Stimulated activated CD8-positive, alpha-beta memory T cell treated with anti-CD3 and anti-CD28 coated beads, Interleukin-7, amount 100 ng/mL, for 48 hours (primary cell): Measurements from ENCODE around the gene NOTCH2NLA.
"Not testable (repeated sequence)": the region's sequence is repeated elsewhere in the genome, so short reads cannot be mapped to it uniquely, and the experiment has no call there.

Experiments used
- DNase-seq, 2 donors: peaks; one replicate each; pipeline ENCODE4 v3.0.0-alpha.2; 2020; ENCODE audit warnings: low read depth in 1 of 2; ENCODE audit errors: extremely low read depth in 1 of 2

Gene NOTCH2NLA

GRCh38 chr1:146228710-146229477 lies at the start of gene NOTCH2NLA:
Gene NOTCH2NLA, minus strand, starts transcription at chr1:146229021. Its CDS starts 39,684 bp downstream, at chr1:146189337.
- peak in 1 of 2 donors; percentile 2 for DNase-seq

DNA sequence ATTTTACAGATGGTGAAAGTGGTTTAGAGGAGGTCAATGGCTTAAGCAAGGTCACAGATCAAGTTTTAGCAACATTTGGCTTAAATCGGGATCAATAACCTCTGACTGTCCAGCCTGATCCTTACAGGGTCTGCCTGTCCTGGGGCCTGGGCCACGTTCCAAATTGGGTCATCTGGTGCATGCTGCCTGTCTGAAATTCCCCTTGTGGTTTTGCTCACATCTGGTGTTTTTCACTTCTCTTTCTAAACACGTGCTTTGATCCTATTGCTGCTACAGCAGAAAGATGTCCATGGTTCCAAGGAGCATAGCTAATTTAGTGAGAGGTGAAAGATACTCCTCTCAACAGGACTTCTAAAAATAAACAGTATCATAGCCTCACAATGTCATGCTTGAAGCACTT lies 49.5 kb upstream of the NOTCH2NLA start:
- DNase-seq: not testable (repeated sequence)

- DNase-seq: not testable (repeated sequence)
Measured at GRCh38 chr1:146277087-146277486, 48.3 kb upstream of the NOTCH2NLA start.

DNA sequence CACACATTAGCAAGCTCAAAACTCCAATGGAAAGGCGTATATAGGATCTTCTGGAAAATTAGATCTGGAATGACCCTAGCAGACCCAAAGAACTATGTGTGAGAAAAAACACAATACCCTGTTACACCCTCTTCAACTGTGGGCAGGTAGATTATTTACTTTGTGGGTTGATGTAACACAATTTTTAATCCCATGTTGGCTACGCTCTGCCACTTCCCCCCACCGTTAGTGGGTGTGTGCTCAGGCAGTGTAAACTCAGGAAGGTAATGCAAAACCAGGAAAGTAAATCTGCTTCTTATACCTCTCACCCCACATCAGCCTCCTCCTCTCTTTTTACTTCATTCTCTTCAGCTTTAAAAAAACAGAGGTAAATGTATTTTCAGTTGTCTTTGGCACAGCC lies 45.3 kb upstream of the NOTCH2NLA start:
- DNase-seq: not testable (repeated sequence)

DNA sequence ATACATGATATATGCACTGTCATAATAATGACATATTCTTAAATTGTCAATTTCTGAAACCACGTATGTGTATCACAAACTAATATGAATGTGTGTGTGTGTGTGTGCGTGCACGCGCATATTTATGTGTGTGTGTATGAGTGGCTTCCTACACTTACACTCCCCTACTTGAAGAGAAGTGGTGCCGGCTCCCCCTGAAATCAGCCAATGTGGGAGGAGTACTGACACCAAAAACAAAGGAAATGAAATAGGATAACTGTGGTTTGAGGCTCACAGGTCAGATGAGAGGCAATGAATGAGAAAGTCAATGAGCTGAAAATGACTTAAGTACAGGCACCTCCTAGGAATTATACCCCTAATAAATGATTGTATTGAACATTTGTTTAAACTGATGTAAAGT lies 44.4 kb upstream of the NOTCH2NLA start:
- DNase-seq: not testable (repeated sequence)

- DNase-seq: not testable (repeated sequence)
Measured at GRCh38 chr1:146272734-146273133, 43.9 kb upstream of the NOTCH2NLA start.

- not testable (repeated sequence) for DNase-seq
Measured at GRCh38 chr1:146271977-146272376, 43.2 kb upstream of the NOTCH2NLA start.

DNA sequence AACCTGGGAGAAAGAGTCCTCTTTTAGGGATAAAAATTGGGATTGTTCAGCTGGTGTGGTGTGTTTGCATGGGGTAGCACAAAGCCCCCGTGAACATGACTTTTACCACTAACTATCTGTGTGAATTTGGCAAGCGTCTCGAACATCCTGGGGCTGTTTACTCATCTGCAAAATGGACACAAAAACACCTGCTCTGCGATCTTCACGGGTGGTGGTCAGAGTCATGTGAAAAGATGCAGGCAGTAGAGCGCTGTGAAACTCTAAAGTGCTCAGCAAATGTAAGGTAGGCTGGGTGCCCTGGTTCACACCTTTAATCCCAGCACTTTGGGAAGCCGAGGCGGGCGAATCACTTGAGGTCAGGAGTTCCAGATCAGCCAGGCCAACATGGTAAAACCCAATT lies 41.3 kb upstream of the NOTCH2NLA start:
- not testable (repeated sequence) for DNase-seq

DNA sequence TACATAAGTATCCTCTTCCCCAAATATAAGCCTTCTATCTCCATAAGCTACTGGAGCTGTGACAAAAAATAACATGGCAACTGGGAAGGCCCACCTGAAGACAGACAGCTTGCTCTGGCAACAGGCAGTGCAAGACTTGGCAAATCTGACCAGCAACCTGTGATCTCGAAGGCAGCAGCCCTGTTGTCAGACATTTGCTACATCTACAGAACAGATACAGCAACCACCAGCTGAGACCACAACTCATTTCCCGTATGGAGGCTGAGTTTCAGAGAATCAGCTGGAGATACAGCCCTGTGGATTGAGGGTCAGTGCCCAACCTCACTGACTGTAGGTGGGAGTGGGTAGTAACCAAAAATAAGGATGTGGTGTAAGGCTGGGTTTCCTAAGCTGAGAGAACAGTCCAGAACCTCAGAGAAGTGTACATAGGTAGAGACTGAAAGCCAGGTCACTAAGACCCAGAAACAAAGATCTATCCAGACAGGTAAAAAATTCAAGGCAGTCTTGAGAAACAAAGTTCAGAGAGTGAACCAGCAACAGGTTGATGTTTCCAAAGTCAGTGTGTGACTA lies 37.4 kb upstream of the NOTCH2NLA start:
- DNase-seq: not testable (repeated sequence)

GRCh38 chr1:146264761-146265160 lies 35.9 kb upstream of the NOTCH2NLA start:
- not testable (repeated sequence) for DNase-seq

DNA sequence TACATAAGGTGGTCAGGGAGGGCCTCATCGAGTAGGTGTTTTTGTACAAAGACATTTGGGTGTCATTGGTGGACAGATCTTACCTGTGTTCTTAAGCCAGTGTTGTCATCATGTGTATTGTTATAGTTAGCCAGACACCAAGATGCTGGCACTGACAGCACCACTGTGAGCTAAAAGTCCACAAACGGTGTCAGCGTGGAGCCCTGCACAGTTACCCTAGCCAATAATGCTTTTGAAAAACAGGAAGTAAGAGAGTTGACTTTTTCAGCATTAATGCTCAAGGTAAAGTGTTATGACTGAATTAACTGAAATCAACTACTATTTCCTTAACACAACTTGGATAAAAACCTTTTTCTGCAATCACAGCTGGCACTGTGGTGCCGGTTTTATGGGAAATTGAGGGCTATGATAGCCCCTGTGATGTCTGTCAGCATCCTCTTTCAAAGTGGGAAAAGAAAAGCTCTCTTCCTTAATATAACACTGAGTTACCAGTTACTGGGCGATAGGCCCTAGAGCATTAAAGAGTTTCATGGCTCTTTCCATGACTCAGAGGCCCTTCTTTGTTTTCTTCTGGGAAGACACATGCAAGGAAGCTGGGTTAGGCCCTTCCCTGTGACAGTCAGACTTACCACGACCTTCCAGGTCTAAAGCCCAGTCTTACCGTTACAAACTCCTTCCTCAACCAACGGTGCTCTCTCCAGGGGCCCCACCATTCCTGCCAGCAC lies 31.3 kb upstream of the NOTCH2NLA start:
- not testable (repeated sequence) for DNase-seq

GRCh38 chr1:146257992-146258552 lies 29.3 kb upstream of the NOTCH2NLA start:
- not testable (repeated sequence) for DNase-seq

DNA sequence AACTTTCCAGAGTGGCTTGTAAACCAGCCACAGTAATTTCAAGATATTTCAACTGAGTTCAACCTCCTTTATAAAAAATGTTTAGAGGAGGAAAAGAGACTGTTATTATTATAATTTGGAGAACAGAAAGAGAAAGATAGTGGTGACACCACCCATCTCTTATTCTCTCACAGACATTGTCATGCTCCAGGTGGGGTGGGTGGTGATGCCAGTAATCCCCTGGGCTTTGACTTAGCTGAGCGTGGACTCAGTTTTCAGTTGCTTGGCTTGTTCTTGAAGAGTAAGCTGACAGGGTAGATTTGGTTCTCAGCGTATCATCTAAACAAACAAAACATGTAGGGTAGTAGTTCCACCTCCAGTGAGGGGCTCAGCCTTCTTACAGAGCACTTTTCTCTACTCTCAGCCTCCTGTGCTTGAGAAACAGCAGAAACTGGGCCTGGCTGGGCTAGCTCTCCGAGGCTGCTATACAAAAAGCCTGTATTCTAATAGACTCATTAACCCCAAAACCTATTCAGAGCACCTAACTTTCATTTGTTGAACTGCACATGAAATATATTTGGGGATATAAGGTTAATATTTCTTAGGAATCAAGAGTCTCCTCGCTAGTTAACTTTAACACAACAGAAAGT lies 25.9 kb upstream of the NOTCH2NLA start:
- not testable (repeated sequence) for DNase-seq

- not testable (repeated sequence) for DNase-seq
Measured at GRCh38 chr1:146253249-146253855, 24.5 kb upstream of the NOTCH2NLA start.

DNA sequence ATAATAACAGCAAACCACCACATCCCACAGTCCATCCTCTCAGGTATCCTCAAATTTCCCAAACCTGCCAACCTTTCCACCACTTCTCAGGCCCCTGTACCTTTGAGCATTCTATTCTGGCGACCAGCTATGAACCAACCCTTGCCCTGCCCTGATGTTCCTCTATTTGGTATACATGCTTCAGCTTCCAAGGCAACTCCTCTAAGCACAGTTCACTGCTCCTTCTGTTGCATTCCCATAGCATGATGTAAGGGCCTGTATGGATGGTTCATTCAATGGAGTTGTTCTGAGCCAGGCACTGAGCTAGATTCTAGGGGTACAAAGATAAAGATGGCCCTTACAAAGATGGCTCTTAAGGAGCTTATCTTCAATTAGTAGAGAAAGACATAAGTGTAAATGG lies 22.7 kb upstream of the NOTCH2NLA start:
- DNase-seq: not testable (repeated sequence)

GRCh38 chr1:146248643-146249042 lies 19.8 kb upstream of the NOTCH2NLA start:
- DNase-seq: not testable (repeated sequence)

- not testable (repeated sequence) for DNase-seq
Measured at GRCh38 chr1:146236626-146237025, 7.8 kb upstream of the NOTCH2NLA start.

- not testable (repeated sequence) for DNase-seq
Measured at GRCh38 chr1:146236026-146236601, 7.3 kb upstream of the NOTCH2NLA start.

DNA sequence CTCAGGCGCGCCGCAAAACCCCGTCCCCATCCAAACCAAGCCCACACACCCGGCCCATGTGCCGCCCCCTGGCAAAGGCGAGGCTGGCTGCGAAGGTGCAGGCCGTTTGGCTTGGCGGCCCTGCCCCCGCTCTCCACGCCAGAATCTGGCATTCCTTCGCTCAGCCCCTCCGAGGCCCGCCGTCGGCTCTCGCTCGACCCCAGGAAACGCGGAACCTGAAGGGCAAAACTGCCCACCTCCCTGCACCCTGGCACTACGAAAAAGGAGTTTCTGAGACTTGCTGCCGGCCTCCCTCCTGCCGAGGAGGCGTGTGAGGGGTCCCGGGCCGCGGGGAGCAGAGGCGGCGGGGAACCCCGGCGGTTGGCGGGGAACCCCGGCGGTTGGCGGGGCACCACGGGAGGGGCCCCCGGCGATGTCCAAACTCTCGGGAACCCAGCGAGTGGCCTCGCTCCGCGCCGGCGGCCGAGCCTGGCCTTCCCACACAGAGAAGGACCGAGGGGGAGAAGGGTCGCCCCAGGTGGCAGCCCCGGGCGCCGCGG lies 608 bp downstream of the NOTCH2NLA start:
- peak in 1 of 2 donors; percentile 0 for DNase-seq

DNA sequence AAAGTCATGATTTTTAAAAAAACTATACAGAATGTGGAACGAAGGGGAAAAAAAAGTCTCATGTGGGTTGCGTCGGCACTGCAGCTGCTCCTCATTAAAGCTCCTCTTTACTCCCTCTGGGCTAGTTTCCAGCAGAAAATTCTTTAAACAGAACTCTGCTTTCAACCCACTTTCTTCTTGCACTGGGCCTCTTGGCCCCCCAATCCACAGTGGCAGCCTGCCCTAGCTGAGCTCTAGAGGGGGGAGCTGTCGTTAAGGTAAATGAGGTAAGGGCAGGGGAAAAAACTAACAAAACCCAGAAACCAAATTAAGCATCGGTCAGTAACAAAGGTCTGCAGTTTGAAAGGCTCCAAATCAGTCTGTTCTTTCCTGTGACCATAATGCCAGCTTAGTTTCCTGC lies 54.3 kb downstream of the NOTCH2NLA start:
- DNase-seq: not testable (repeated sequence)
